MCF 10A (cell line): ENCODE results near the gene FBN1. TPM values are rescaled to one million over a fixed set of nuclear protein-coding genes. Genes with fewer than 3 reads are reported as not detected.

Experiments used
- BruUV-seq: library from RNA; stranded (reverse); fragments of 400-500 nt; replicated peaks from 2 replicates; lab custom pipeline; 2021; lab: Mats Ljungman, UMichigan
- CTCF ChIA-PET: fragments of 300-600 bp; sonication (Branson Sonifier 250); formaldehyde crosslinking; extraction: SDS; loops from one replicate; lab custom pipeline; 2021; ENCODE audit warnings: antibody characterized with exemption, inconsistent platforms; lab: Yijun Ruan, JAX
- POLR2A ChIA-PET: fragments of 300-600, 350-650 bp; sonication (Branson Sonifier 250); formaldehyde crosslinking; extraction: SDS; loops from one replicate; lab custom pipeline; 2020; ENCODE audit warnings: antibody characterized with exemption, inconsistent platforms; lab: Yijun Ruan, JAX
- DNase-seq: peaks from one replicate; pipeline ENCODE4 v3.0.0-alpha.2; 2018; ENCODE audit not compliant: unreplicated experiment
- H3K27ac Mint-ChIP-seq: one replicate; pipeline ENCODE4 v1.8.0; 2022; ENCODE audit warnings: mild to moderate bottlenecking, low read depth, mixed read lengths; ENCODE audit not compliant: unreplicated experiment
- H3K27me3 Mint-ChIP-seq: one replicate; pipeline ENCODE4 v1.8.0; 2022; ENCODE audit warnings: mixed read lengths; ENCODE audit not compliant: insufficient read depth, unreplicated experiment
- H3K36me3 Mint-ChIP-seq: one replicate; pipeline ENCODE4 v1.8.0; 2022; ENCODE audit warnings: mild to moderate bottlenecking, moderate library complexity, mixed read lengths; ENCODE audit not compliant: insufficient read depth, unreplicated experiment
- H3K4me1 Mint-ChIP-seq: one replicate; pipeline ENCODE4 v1.8.0; 2022; ENCODE audit warnings: mixed read lengths; ENCODE audit not compliant: insufficient read depth, unreplicated experiment
- H3K4me3 Mint-ChIP-seq: one replicate; pipeline ENCODE4 v1.8.0; 2022; ENCODE audit warnings: mild to moderate bottlenecking, moderate library complexity, mixed read lengths; ENCODE audit not compliant: unreplicated experiment
- H3K9me3 Mint-ChIP-seq: one replicate; pipeline ENCODE4 v1.8.0; 2022; ENCODE audit warnings: mixed read lengths; ENCODE audit not compliant: unreplicated experiment
- intact Hi-C: fragments of 100-400 bp; cut with micrococcal nuclease; formaldehyde crosslinking; loops from 2 replicates; pipeline ENCODE4 v1.14.1; 2022
- total RNA-seq: library from RNA; stranded (reverse); gene quantifications from 2 replicates; pipeline ENCODE4 v1.2.3, GENCODE V29; 2022
- TF ChIP-seq, protein P1 (sequence below): fragments of 200-600 bp; IDR thresholded peaks from one replicate; pipeline ENCODE4 v1.8.0; 2022; ENCODE audit warnings: antibody characterized with exemption, mild to moderate bottlenecking; ENCODE audit not compliant: unreplicated experiment

The FBN1 gene
- total RNA-seq, 1 experiment from 2014 or later: 14.3 TPM

DNA sequence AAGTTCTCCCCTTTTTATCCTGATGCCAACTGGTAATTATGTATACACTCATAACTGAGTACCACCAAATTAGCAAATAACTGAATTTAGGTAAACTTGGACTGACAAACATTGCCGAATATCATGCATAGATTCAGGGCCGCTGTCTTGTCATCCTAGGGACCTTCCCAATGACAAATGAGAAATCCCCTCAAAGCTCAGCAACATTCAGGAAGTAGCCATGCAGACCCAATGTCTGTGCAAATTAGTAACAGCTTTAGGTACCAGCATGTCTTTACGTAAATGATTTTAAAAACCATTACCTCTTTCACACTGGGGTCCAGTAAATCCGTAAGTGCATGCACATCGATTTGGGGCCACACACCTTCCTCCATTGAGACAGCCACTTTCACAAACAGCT lies 49.5 kb downstream of the FBN1 start:
- H3K27ac Mint-ChIP-seq: no peak overlapping the region
- intact Hi-C loops: no loop called here
- TF ChIP-seq, protein P1, sequence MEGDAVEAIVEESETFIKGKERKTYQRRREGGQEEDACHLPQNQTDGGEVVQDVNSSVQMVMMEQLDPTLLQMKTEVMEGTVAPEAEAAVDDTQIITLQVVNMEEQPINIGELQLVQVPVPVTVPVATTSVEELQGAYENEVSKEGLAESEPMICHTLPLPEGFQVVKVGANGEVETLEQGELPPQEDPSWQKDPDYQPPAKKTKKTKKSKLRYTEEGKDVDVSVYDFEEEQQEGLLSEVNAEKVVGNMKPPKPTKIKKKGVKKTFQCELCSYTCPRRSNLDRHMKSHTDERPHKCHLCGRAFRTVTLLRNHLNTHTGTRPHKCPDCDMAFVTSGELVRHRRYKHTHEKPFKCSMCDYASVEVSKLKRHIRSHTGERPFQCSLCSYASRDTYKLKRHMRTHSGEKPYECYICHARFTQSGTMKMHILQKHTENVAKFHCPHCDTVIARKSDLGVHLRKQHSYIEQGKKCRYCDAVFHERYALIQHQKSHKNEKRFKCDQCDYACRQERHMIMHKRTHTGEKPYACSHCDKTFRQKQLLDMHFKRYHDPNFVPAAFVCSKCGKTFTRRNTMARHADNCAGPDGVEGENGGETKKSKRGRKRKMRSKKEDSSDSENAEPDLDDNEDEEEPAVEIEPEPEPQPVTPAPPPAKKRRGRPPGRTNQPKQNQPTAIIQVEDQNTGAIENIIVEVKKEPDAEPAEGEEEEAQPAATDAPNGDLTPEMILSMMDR: no peak
- H3K4me3 Mint-ChIP-seq: no peak overlapping the region
- no peaks in the 10 kb centered on the region for H3K9me3 Mint-ChIP-seq
- H3K27me3 Mint-ChIP-seq: no peaks in the 10 kb centered on the region
- no peak for DNase-seq
- H3K4me1 Mint-ChIP-seq: peaks cover 7% of the 10 kb centered on the region
- ChIA-PET CTCF (interaction anchor here (0.5 to 0.7 kb wide), 2 partner anchors 63 to 557 kb away, joined by 3 to 5 read pairs; no protein-coding TSS in a partner anchor), POLR2A (interaction anchor here (1.0 to 2.6 kb wide), 2 partner anchors 9 to 18 kb away, joined by 3 to 6 read pairs; no protein-coding TSS in a partner anchor)
- BruUV-seq: no TSS peak
- H3K36me3 Mint-ChIP-seq: peaks cover 6% of the 10 kb centered on the region

DNA sequence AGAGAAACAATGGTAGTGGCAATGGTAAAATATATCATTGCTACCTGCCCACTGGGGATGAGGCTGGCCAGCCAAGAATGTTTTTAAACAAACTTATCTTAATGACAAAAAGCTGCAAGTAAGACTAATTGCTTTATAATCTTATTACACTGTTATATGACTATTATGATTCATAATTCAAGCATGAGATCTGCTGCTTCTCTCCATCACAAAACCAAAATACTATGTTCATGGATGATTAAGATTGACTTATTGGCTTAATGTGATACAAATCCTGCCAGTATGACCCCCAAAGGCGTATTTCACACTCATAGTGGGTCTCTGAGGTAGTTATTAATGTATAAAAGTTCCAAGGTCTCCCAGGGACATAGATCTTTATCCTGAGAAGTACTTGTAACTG lies 52.6 kb downstream of the FBN1 start:
- Mint-ChIP-seq H3K27ac (no peak overlapping the region), H3K4me1 (peaks cover 12% of the 10 kb centered on the region), H3K27me3 (no peaks in the 10 kb centered on the region), H3K36me3 (no peaks in the 10 kb centered on the region), H3K4me3 (no peak overlapping the region), H3K9me3 (no peaks in the 10 kb centered on the region)
- ChIA-PET POLR2A (interaction anchor here (0.7 kb wide), 1 partner anchor 516 kb away, joined by 3 read pairs; no protein-coding TSS in a partner anchor), CTCF (no interaction called here)
- intact Hi-C loops: no loop called here
- DNase-seq: no peak
- TF ChIP-seq, protein P1: no peak
- no TSS peak for BruUV-seq

DNA sequence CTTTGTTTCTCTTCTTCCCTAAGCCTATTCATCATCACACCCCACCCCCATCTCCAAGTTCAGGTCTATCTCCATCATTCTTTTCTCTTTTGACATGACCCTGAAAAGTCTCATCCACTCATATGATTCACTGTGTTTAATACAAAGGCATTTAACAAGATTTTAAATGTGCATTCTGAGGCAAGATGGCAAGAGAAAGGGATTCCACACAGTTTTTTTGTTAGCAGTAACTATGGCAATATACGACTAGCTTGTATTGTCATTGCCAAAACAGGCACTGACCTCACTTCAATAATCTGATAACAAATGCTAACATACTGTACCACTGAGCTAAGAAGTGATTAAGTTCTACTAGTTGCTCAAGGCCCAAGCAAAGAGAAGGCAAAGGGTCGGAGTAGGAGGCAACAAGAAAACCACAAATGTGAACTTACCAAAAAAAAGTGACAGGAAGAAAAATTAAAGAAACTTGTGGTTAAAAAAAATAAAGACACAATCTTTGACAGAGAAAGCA lies 53.2 kb downstream of the FBN1 start:
- Mint-ChIP-seq H3K4me1 (peaks cover 12% of the 10 kb centered on the region), H3K36me3 (no peaks in the 10 kb centered on the region), H3K4me3 (no peak overlapping the region), H3K27ac (no peak overlapping the region), H3K27me3 (no peaks in the 10 kb centered on the region), H3K9me3 (no peaks in the 10 kb centered on the region)
- intact Hi-C loops: no loop called here
- ChIA-PET CTCF (no interaction called here), POLR2A (interaction anchor here (0.7 kb wide), 1 partner anchor 516 kb away, joined by 3 read pairs; no protein-coding TSS in a partner anchor)
- no peak for DNase-seq
- TF ChIP-seq, protein P1: no peak
- BruUV-seq: no TSS peak

DNA sequence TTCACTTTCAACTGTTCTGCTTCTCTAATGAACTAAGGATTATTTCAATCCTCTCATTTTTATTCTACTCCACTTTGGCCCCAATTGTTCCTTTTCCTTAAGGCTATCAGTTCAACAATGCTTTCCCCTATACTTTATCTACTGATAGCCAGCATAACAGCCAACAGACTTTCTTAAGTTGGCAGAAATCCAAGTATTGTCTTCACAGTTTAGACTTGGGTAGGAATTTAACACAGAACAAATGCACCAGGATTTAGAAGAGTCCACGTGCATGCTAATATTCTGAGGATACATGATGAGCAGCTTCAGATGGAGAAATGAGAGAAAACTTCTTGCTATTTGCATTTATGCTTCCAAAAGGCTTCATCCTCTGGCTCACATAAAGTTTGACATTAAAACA lies 54.8 kb downstream of the FBN1 start:
- intact Hi-C loops: no loop called here
- peaks cover 12% of the 10 kb centered on the region for H3K4me1 Mint-ChIP-seq
- no peak for DNase-seq
- H3K27ac Mint-ChIP-seq: peak overlapping the region; percentile 39
- H3K36me3 Mint-ChIP-seq: no peaks in the 10 kb centered on the region
- TF ChIP-seq, protein P1: no peak
- ChIA-PET CTCF (no interaction called here), POLR2A (interaction anchor here (1.0 to 1.1 kb wide), 2 partner anchors 25 kb away, joined by 3 read pairs; no protein-coding TSS in a partner anchor)
- no TSS peak for BruUV-seq
- H3K9me3 Mint-ChIP-seq: no peaks in the 10 kb centered on the region
- no peaks in the 10 kb centered on the region for H3K27me3 Mint-ChIP-seq
- H3K4me3 Mint-ChIP-seq: no peak overlapping the region
